BLaER1 treated with 17β-estradiol and CSF1 and Interleukin-3, amounts not matched to agents 10 nM and 100 nM (cell line): ENCODE measurements around the gene RPTN.
A peak's percentile ranks its signal among the peaks of the same experiment; 100 is the strongest.

Experiments used
- H3K27ac ChIP-seq, 11 experiments: shearing (Covaris generic); formaldehyde crosslinking; 2 replicates each; pipeline ENCODE4 v1.8.1; 2022
- H3K27me3 ChIP-seq, 11 experiments: shearing (Covaris generic); formaldehyde crosslinking; 2 replicates each; pipeline ENCODE4 v1.8.1; 2022
- H3K36me3 ChIP-seq, 11 experiments: shearing (Covaris generic); formaldehyde crosslinking; 2 replicates each; pipeline ENCODE4 v1.8.1; 2022
- H3K4me1 ChIP-seq, 10 experiments: shearing (Covaris generic); formaldehyde crosslinking; 2 replicates each; pipeline ENCODE4 v1.8.1; 2022
- H3K4me2 ChIP-seq, 11 experiments: shearing (Covaris generic); formaldehyde crosslinking; 2 replicates each; pipeline ENCODE4 v1.8.1; 2022
- H3K4me3 ChIP-seq, 10 experiments: shearing (Covaris generic); formaldehyde crosslinking; 2 replicates each; pipeline ENCODE4 v1.8.1; 2022
- H3K9ac ChIP-seq, 11 experiments: shearing (Covaris generic); formaldehyde crosslinking; 2 replicates each; pipeline ENCODE4 v1.8.1; 2022
- H3K9me3 ChIP-seq, 11 experiments: shearing (Covaris generic); formaldehyde crosslinking; replicated peaks in 1 of 11; 2 replicates each; pipeline ENCODE4 v1.8.1; 2022
- H4K20me1 ChIP-seq, 11 experiments: shearing (Covaris generic); formaldehyde crosslinking; 2 replicates each; pipeline ENCODE4 v1.8.1; 2022
- Cebpa-rat ChIP-seq, 11 experiments: shearing (Covaris generic); IDR thresholded peaks; 2 replicates each; pipeline ENCODE4 v1.8.1; 2022

Gene RPTN

DNA sequence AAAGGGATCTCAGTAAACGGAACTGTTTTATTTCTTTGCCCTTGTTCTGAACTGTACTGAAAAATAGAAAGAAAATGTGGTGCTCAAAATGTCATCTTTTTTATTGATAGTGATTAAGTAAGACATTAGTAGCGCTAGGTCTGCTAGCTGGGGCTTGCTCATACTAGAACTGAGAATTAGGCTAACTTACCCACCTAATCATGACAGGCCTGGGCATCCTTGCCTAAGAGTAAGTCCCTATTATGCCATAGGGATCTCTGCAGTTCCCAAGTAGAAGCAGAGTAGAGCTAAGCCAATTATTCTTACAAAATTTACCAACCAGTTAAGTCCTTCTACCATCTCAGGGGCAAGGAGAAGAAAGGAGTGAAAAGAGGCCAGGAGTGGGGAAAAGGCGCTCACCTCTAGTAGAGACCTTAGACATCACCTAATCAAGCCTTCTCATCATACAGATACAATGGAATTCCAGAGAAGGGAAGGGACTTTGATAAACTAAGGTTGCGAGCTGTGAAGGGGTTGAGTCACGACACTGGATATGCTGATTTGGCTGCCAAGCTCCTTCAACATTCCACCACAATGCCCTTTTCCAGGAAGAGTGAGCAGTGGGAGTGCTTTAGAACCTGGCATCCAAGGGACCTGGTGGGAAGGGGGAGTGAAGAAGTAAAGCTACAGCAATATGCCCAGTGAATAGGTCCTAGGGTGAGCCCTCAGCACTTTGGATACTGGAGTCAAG is 27.7 kb upstream of the RPTN start:
- no peaks in the 10 kb centered on the region for H4K20me1 ChIP-seq
- no peaks in the 10 kb centered on the region for H3K9me3 ChIP-seq
- H3K27me3 ChIP-seq: peaks cover 0 to 13% (median 10%) of the 10 kb centered on the region in 11 experiments; a peak in 17 of 22 replicates
- peaks cover 9 to 22% (median 17%) of the 10 kb centered on the region in 10 experiments; a peak in 19 of 20 replicates for H3K4me1 ChIP-seq
- no peak overlapping the region for H3K4me2 ChIP-seq
- no peak overlapping the region for H3K9ac ChIP-seq
- no peak for TF ChIP-seq Cebpa-rat (IDR thresholded peaks at IDR 0.05)
- no peak overlapping the region for H3K4me3 ChIP-seq
- H3K27ac ChIP-seq: no peak overlapping the region
- H3K36me3 ChIP-seq: no peaks in the 10 kb centered on the region

DNA sequence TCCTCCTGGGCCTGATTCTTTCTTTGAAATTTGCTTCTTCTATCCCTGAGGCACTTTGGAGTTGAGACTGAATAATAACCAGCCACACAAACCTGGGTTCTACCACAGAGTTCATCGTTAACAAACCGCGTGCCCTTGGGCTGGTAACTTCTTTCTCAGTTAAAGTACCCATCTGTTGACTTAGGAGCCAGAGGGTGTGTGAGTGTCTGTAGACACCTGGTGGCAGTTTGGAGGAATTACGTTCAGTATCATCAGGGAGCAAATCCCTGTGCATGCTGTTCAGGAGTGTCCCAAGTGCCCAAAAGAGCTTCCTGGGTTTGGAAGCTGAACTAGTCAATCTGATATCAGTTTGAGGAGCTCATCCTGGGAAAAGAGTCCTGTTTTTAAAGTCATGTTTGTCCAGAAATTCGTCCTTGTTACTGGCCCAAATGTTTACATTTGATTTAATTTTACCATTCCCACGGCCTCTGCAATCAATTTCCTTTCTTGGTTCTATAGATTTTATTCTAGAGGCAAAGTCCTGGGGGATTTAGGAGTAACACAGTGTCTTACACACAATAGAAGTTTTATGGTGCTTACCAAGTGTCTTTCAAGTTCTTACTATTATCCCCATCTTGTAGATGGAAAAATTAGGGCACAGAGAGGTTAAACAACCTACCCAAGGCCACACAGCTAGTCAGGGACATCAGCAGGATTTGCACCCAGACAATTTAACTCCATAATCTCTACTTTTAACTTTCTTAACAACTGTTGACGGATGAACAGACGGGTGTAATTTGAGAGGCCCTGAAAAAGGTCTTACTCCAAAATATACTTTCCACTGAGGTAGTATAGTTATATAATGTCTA is 26.7 kb upstream of the RPTN start:
- Histone ChIP-seq H3K27ac (no peak overlapping the region), H4K20me1 (no peaks in the 10 kb centered on the region), H3K4me3 (no peak overlapping the region), H3K9ac (no peak overlapping the region), H3K4me1 (peaks cover 9 to 22% (median 17%) of the 10 kb centered on the region in 10 experiments; a peak in 19 of 20 replicates), H3K36me3 (no peaks in the 10 kb centered on the region), H3K9me3 (no peaks in the 10 kb centered on the region), H3K4me2 (no peak overlapping the region), H3K27me3 (peaks cover 0 to 13% (median 10%) of the 10 kb centered on the region in 11 experiments; a peak in 17 of 22 replicates)
- no peak for TF ChIP-seq Cebpa-rat (IDR thresholded peaks at IDR 0.05)

GRCh38 chr1:152182944-152183361 is 23.9 kb upstream of the RPTN start:
- Histone ChIP-seq H3K27me3 (no peaks in the 10 kb centered on the region), H4K20me1 (no peaks in the 10 kb centered on the region), H3K36me3 (no peaks in the 10 kb centered on the region), H3K4me2 (peak overlapping the region in 8 of 11 experiments; percentile 3 to 51 (median 20); a peak in 13 of 22 replicates), H3K27ac (no peak overlapping the region), H3K4me3 (no peak overlapping the region), H3K9me3 (no peaks in the 10 kb centered on the region), H3K9ac (no peak overlapping the region), H3K4me1 (peaks cover 0 to 11% (median 7%) of the 10 kb centered on the region in 10 experiments; a peak in 9 of 20 replicates)
- TF ChIP-seq Cebpa-rat (IDR thresholded peaks at IDR 0.05): no peak

DNA sequence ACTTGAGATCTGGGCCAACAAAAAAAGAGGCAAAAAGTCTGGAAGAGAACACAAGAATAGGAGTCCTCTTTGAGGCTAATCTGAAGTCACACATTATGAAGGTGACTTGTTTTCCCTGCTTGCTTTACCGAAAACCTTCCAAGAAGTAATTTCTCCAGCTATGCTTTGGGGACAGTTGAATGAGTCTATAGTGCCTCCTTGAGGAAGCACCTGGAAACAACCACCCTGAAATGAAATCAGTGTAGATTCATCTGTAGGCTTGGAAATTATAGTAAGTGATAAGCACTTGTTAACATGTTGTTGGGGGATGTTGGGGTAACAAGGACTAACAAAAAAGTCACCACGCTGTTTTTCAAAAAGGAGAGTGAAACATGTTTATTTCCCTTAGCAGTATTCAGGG is 23.4 kb upstream of the RPTN start:
- Histone ChIP-seq H3K4me3 (no peak overlapping the region), H3K4me1 (peaks cover 0 to 11% (median 7%) of the 10 kb centered on the region in 10 experiments; a peak in 9 of 20 replicates), H3K9ac (no peak overlapping the region), H3K27me3 (no peaks in the 10 kb centered on the region), H4K20me1 (no peaks in the 10 kb centered on the region), H3K36me3 (no peaks in the 10 kb centered on the region), H3K4me2 (peak overlapping the region in 7 of 11 experiments; percentile 3 to 51 (median 13); a peak in 10 of 22 replicates), H3K27ac (no peak overlapping the region), H3K9me3 (no peaks in the 10 kb centered on the region)
- TF ChIP-seq Cebpa-rat (IDR thresholded peaks at IDR 0.05): no peak

DNA sequence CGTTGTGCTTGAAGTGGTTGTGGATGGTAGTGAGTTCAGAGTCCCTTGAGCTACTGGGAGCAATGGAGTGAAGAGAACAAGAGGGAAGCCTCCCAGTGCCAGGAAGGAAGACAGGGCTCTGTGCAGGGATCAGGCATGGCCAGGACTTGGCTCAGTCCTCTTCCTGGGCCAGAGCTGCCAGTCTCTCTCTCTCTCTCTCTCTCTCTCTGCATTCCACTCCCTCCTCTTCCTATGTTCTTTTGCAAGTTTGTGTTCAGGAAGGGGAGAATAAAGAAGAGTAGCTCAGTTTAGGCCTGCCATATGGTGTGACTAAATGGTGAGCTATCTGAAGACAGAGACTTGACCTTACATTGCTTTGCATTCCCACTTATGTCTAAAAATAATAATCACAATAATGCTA is 20.5 kb upstream of the RPTN start:
- Histone ChIP-seq H3K36me3 (no peaks in the 10 kb centered on the region), H3K27me3 (no peaks in the 10 kb centered on the region), H4K20me1 (no peaks in the 10 kb centered on the region), H3K4me3 (no peak overlapping the region), H3K9me3 (peaks cover 0 to 3% (median 0%) of the 10 kb centered on the region in 11 experiments; a peak in 1 of 22 replicates), H3K4me1 (peaks cover 0 to 11% (median 7%) of the 10 kb centered on the region in 10 experiments; a peak in 9 of 20 replicates), H3K4me2 (no peak overlapping the region), H3K27ac (no peak overlapping the region), H3K9ac (no peak overlapping the region)
- no peak for TF ChIP-seq Cebpa-rat (IDR thresholded peaks at IDR 0.05)

- H3K27ac ChIP-seq: no peak overlapping the region
- H3K4me1 ChIP-seq: peaks cover 26 to 63% (median 37%) of the 10 kb centered on the region in 10 experiments
- no peaks in the 10 kb centered on the region; a peak in 1 of 22 replicates for H4K20me1 ChIP-seq
- H3K27me3 ChIP-seq: no peaks in the 10 kb centered on the region; a peak in 2 of 22 replicates
- H3K36me3 ChIP-seq: no peaks in the 10 kb centered on the region
- no peak overlapping the region for H3K4me3 ChIP-seq
- no peak for TF ChIP-seq Cebpa-rat (IDR thresholded peaks at IDR 0.05)
- H3K9ac ChIP-seq: no peak overlapping the region
- H3K4me2 ChIP-seq: peak overlapping the region in 5 of 11 experiments; percentile 5 to 87 (median 75); a peak in 6 of 22 replicates
- no peaks in the 10 kb centered on the region for H3K9me3 ChIP-seq
Observed at GRCh38 chr1:152170287-152170905, 11.4 kb upstream of the RPTN start.

- TF ChIP-seq Cebpa-rat (IDR thresholded peaks at IDR 0.05): no peak
- no peaks in the 10 kb centered on the region for H3K36me3 ChIP-seq
- no peak overlapping the region for H3K4me3 ChIP-seq
- no peak overlapping the region for H3K27ac ChIP-seq
- peaks cover 35 to 72% (median 46%) of the 10 kb centered on the region in 10 experiments for H3K4me1 ChIP-seq
- peaks cover 0 to 6% (median 0%) of the 10 kb centered on the region in 11 experiments; a peak in 2 of 22 replicates for H3K9me3 ChIP-seq
- H3K9ac ChIP-seq: no peak overlapping the region
- no peaks in the 10 kb centered on the region; a peak in 1 of 22 replicates for H4K20me1 ChIP-seq
- H3K4me2 ChIP-seq: peak overlapping the region in 5 of 11 experiments; percentile 32 to 87 (median 75); a peak in 9 of 22 replicates
- H3K27me3 ChIP-seq: no peaks in the 10 kb centered on the region; a peak in 2 of 22 replicates
Observed at GRCh38 chr1:152169366-152170025, 10.5 kb upstream of the RPTN start.

- H3K27ac ChIP-seq: peak overlapping the region in 1 of 11 experiments; percentile 80; a peak in 1 of 22 replicates
- H3K4me1 ChIP-seq: peaks cover 45 to 81% (median 56%) of the 10 kb centered on the region in 10 experiments
- no peak for TF ChIP-seq Cebpa-rat (IDR thresholded peaks at IDR 0.05)
- H3K27me3 ChIP-seq: peaks cover 0 to 5% (median 0%) of the 10 kb centered on the region in 11 experiments; a peak in 2 of 22 replicates
- no peaks in the 10 kb centered on the region; a peak in 1 of 22 replicates for H4K20me1 ChIP-seq
- no peaks in the 10 kb centered on the region for H3K36me3 ChIP-seq
- H3K4me2 ChIP-seq: peak overlapping the region in 9 of 11 experiments; percentile 63 to 87 (median 80); a peak in 13 of 22 replicates
- H3K9me3 ChIP-seq: peaks cover 0 to 6% (median 0%) of the 10 kb centered on the region in 11 experiments; a peak in 2 of 22 replicates
- no peak overlapping the region for H3K9ac ChIP-seq
- no peak overlapping the region for H3K4me3 ChIP-seq
Observed at GRCh38 chr1:152168535-152168868, 9.5 kb upstream of the RPTN start.
